GM10266 (cell line): ENCODE results near the gene MTCL3.
"Not testable (repeated sequence)": the region's sequence is repeated elsewhere in the genome, so short reads cannot be mapped to it uniquely, and the experiment has no call there.

Experiments used
- DNase-seq: peaks from one replicate; pipeline ENCODE4 v3.0.0; 2012; ENCODE audit errors: extremely low spot score
- TF ChIP-seq, protein P1 (sequence below): IDR thresholded peaks from 2 replicates; pipeline ENCODE4 v1.5.1; 2012; ENCODE audit warnings: mild to moderate bottlenecking, low read depth; ENCODE audit not compliant: control insufficient read depth, insufficient read depth; ENCODE audit errors: missing control alignments

MTCL3 gene

GRCh38 chr6:127436578-127437110, 82.5 kb downstream of the MTCL3 start:
- TF ChIP-seq, protein P1, sequence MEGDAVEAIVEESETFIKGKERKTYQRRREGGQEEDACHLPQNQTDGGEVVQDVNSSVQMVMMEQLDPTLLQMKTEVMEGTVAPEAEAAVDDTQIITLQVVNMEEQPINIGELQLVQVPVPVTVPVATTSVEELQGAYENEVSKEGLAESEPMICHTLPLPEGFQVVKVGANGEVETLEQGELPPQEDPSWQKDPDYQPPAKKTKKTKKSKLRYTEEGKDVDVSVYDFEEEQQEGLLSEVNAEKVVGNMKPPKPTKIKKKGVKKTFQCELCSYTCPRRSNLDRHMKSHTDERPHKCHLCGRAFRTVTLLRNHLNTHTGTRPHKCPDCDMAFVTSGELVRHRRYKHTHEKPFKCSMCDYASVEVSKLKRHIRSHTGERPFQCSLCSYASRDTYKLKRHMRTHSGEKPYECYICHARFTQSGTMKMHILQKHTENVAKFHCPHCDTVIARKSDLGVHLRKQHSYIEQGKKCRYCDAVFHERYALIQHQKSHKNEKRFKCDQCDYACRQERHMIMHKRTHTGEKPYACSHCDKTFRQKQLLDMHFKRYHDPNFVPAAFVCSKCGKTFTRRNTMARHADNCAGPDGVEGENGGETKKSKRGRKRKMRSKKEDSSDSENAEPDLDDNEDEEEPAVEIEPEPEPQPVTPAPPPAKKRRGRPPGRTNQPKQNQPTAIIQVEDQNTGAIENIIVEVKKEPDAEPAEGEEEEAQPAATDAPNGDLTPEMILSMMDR = no peak

DNA sequence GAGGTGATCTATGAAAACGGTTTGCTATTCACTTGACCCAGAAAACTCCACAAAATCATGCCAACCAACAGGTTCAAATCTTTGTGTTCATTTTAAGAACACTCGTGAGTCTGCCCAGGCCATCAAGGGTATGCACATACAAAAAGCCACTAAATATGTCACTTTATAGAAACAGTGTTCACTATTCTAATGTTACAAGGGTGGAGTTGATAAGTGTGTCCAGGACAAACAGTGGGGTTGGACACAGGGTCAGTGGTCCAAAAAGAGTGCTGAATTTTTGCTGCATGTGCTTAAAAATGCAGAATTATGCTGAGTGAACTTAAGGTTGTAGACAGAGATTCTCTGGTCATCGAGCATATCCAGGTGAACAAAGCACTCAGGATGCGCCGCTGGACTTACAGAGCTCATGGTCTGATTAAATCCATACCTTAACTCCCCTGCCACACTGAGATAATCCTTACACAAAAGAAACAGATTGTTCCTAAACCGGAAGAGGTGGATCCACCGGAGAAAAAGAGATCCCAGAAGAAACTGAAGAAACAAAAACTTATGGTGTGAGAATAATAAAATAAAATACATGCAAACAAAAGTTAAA, 83.4 kb downstream of the MTCL3 start:
- TF ChIP-seq, protein P1 = no peak
- no peak for DNase-seq

More at GRCh38 chr6:127436578-127437110, 82.5 kb downstream of the MTCL3 start:
- DNase-seq = no peak

DNA sequence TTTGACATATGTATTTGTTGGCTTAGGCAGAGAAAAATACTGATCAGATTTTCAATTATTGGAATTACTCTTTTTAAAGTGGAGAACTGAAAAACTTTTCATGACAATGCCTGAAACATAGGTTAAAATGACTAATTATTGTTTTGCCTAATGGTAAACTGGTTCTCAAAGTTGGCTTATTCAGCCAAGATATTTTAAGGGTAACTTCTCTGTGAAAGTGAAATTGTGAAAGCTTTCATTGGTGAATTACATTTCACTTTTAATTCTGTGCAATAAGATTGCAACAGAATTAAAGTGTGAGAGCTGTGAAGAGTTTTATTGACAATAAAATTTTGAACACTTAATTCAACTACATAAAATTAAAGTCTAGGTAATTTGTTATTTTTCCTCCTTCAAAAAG, 84.5 kb downstream of the MTCL3 start:
- TF ChIP-seq, protein P1 = no peak
- DNase-seq = no peak

DNA sequence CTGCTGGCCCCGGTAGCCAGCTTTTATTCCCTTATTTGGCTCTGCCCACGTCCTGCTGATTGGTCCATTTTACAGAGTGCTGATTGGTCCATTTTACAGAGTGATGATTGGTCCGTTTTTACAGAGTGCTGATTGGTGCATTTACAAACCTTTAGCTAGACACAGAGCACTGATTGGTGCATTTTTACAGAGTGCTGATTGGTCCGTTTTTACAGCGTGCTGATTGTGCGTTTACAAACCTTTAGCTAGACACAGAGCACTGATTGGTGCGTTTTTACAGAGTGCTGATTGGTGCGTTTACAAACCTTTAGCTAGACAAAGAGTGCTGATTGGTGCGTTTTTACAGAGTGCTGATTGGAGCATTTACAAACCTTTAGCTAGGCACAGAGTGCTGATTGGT, 90.6 kb downstream of the MTCL3 start:
- DNase-seq = not testable (repeated sequence)

DNA sequence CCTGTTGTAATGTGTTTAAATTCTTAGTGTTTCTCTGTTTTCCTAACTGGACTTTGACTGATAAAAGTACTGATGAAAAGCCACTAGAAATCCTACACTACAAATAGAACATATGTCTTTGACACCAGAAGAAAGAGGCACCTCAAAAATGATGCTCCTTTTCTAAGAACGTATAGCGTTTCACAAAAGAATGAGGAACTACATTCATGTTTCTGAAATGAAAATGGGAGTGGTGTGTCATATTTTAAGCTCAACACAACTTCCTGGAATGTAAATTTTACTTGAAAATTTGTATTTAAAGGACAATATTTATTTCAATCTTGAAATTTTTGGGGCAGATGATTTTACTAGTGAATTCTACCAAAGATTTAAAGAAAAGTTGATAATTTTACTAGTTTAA, 95.2 kb downstream of the MTCL3 start:
- TF ChIP-seq, protein P1 = no peak
- DNase-seq = no peak
